ENCODE measurements around the gene RNF20.

Gene RNF20

GRCh38 chr9:101509572-101509971 lies 24.1 kb upstream of the RNF20 start:
- Histone ChIP-seq H3K36me3 (ENCODE audit: control insufficient read depth, insufficient read depth, low read length) (no peaks in the 10 kb centered on the region), H3K9ac (no peak overlapping the region), H3K27ac (no peak overlapping the region), H3K4me3 (ENCODE audit: low read depth, low read length) (no peak overlapping the region), H3K4me2 (ENCODE audit: low read length) (no peak overlapping the region), H3K79me2 (no peaks in the 10 kb centered on the region), H2AFZ (no peak overlapping the region), H3K4me1 (no peaks in the 10 kb centered on the region), H3K9me3 (ENCODE audit: control insufficient read depth, low read length) (no peaks in the 10 kb centered on the region), H3K27me3 (ENCODE audit: control insufficient read depth, insufficient read depth, low read length) (no peaks in the 10 kb centered on the region)
- TF ChIP-seq CTCF (IDR thresholded peaks at IDR 0.05): no peak

DNA sequence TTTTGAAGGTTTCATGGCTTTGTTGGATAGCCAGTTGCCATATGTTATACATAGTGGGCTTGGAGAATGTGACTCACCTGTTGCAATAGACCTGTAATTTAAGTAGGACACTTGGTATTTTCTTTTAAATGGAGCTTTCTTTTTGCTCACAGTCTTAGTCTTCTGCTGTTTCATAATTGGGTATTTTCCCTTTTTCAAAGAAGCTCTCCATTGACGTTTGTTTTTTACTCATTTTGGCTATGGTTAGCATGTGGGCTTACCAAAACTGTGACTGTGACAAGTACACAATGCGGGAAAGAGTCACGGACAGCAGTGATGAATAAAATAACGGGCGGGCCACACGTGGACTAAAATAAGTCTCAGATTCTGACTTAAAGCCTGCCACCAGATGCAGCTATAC lies 23.2 kb upstream of the RNF20 start:
- Histone ChIP-seq H3K4me3 (ENCODE audit: low read depth, low read length) (no peak overlapping the region), H2AFZ (no peak overlapping the region), H3K9me3 (ENCODE audit: control insufficient read depth, low read length) (no peaks in the 10 kb centered on the region), H3K27me3 (ENCODE audit: control insufficient read depth, insufficient read depth, low read length) (no peaks in the 10 kb centered on the region), H3K4me2 (ENCODE audit: low read length) (no peak overlapping the region), H3K9ac (no peak overlapping the region), H3K27ac (no peak overlapping the region), H3K79me2 (no peaks in the 10 kb centered on the region), H3K4me1 (no peaks in the 10 kb centered on the region), H3K36me3 (ENCODE audit: control insufficient read depth, insufficient read depth, low read length) (no peaks in the 10 kb centered on the region)
- TF ChIP-seq CTCF (IDR thresholded peaks at IDR 0.05): no peak

GRCh38 chr9:101511009-101511408 lies 22.6 kb upstream of the RNF20 start:
- Histone ChIP-seq H3K27me3 (ENCODE audit: control insufficient read depth, insufficient read depth, low read length) (no peaks in the 10 kb centered on the region), H3K9ac (no peak overlapping the region), H3K79me2 (no peaks in the 10 kb centered on the region), H3K27ac (no peak overlapping the region), H3K36me3 (ENCODE audit: control insufficient read depth, insufficient read depth, low read length) (no peaks in the 10 kb centered on the region), H3K4me2 (ENCODE audit: low read length) (no peak overlapping the region), H3K4me1 (no peaks in the 10 kb centered on the region), H3K9me3 (ENCODE audit: control insufficient read depth, low read length) (no peaks in the 10 kb centered on the region), H3K4me3 (ENCODE audit: low read depth, low read length) (no peak overlapping the region), H2AFZ (no peak overlapping the region)
- TF ChIP-seq CTCF (IDR thresholded peaks at IDR 0.05): no peak

GRCh38 chr9:101512116-101512515 lies 21.5 kb upstream of the RNF20 start:
- H2AFZ ChIP-seq: no peak overlapping the region
- no peaks in the 10 kb centered on the region for H3K36me3 ChIP-seq (ENCODE audit: control insufficient read depth, insufficient read depth, low read length)
- no peak for TF ChIP-seq CTCF (IDR thresholded peaks at IDR 0.05)
- no peaks in the 10 kb centered on the region for H3K4me1 ChIP-seq
- H3K79me2 ChIP-seq: no peaks in the 10 kb centered on the region
- no peak overlapping the region for H3K4me2 ChIP-seq (ENCODE audit: low read length)
- no peaks in the 10 kb centered on the region for H3K27me3 ChIP-seq (ENCODE audit: control insufficient read depth, insufficient read depth, low read length)
- no peak overlapping the region for H3K9ac ChIP-seq
- H3K9me3 ChIP-seq (ENCODE audit: control insufficient read depth, low read length): no peaks in the 10 kb centered on the region
- no peak overlapping the region for H3K4me3 ChIP-seq (ENCODE audit: low read depth, low read length)
- H3K27ac ChIP-seq: no peak overlapping the region

GRCh38 chr9:101513351-101513750 lies 20.3 kb upstream of the RNF20 start:
- Histone ChIP-seq H3K4me3 (ENCODE audit: low read depth, low read length) (no peak overlapping the region), H3K4me1 (no peaks in the 10 kb centered on the region), H2AFZ (no peak overlapping the region), H3K4me2 (ENCODE audit: low read length) (no peak overlapping the region), H3K79me2 (no peaks in the 10 kb centered on the region), H3K27me3 (ENCODE audit: control insufficient read depth, insufficient read depth, low read length) (no peaks in the 10 kb centered on the region), H3K36me3 (ENCODE audit: control insufficient read depth, insufficient read depth, low read length) (no peaks in the 10 kb centered on the region), H3K9me3 (ENCODE audit: control insufficient read depth, low read length) (no peaks in the 10 kb centered on the region), H3K9ac (no peak overlapping the region), H3K27ac (no peak overlapping the region)
- no peak for TF ChIP-seq CTCF (IDR thresholded peaks at IDR 0.05)

All from parathyroid adenoma (tissue), 2 donors.